Measurements from ENCODE around the gene ABCC8.

ABCC8 gene

GRCh38 chr11:17428925-17429324 is 47.7 kb downstream of the ABCC8 start:
- POLR2A ChIA-PET: no interaction called here

GRCh38 chr11:17428261-17428660 is 48.4 kb downstream of the ABCC8 start:
- TF ChIP-seq ZNF169 (tag by site-specific recombination; IDR thresholded peaks at IDR 0.05) (no peak), HOXC10 (CRISPR knock-in tag; IDR thresholded peaks at IDR 0.05) (no peak), ZNF394 (tag by site-specific recombination; IDR thresholded peaks at IDR 0.05; ENCODE audit: borderline replicate concordance) (no peak), TCF7L2 (IDR thresholded peaks at IDR 0.05; ENCODE audit: borderline replicate concordance, low read depth, low read length) (no peak), SP2 (tag by site-specific recombination; IDR thresholded peaks at IDR 0.05) (no peak), BCL11B (tag by site-specific recombination; IDR thresholded peaks at IDR 0.05; ENCODE audit: low read depth) (no peak), ZNF391 (tag by site-specific recombination; IDR thresholded peaks at IDR 0.05; ENCODE audit: borderline replicate concordance, low read depth) (no peak)
- no peak overlapping the region for H3K27ac ChIP-seq (ENCODE audit: extremely low read depth, low read depth, low read length)
- H3K4me1 ChIP-seq (ENCODE audit: control insufficient read depth, insufficient read depth, low read length): no peaks in the 10 kb centered on the region
- no peak overlapping the region for H3K4me3 ChIP-seq (ENCODE audit: low read depth, low read length)
- ChIA-PET POLR2A (no interaction called here), CTCF (interaction anchor here (1.1 kb wide), 1 partner anchor 38 kb away, joined by 3 read pairs; no protein-coding TSS in a partner anchor)
- H3K36me3 ChIP-seq (ENCODE audit: control insufficient read depth in 2 of 2, insufficient read depth in 1 of 2, low read length in 2 of 2): no peaks in the 10 kb centered on the region
- no peaks in the 10 kb centered on the region for H3K9me3 ChIP-seq (ENCODE audit: control insufficient read depth, insufficient read depth, low read depth, low read length)

More at GRCh38 chr11:17428925-17429324, 47.7 kb downstream of the ABCC8 start:
- H3K36me3 ChIP-seq (ENCODE audit: control insufficient read depth in 2 of 2, insufficient read depth in 1 of 2, low read length in 2 of 2): no peaks in the 10 kb centered on the region
- H3K4me1 ChIP-seq (ENCODE audit: control insufficient read depth, insufficient read depth, low read length): no peaks in the 10 kb centered on the region
- no peak overlapping the region for H3K4me3 ChIP-seq (ENCODE audit: low read depth, low read length)
- H3K9me3 ChIP-seq (ENCODE audit: control insufficient read depth, insufficient read depth, low read depth, low read length): no peaks in the 10 kb centered on the region
- H3K27ac ChIP-seq (ENCODE audit: extremely low read depth, low read depth, low read length): no peak overlapping the region
- CTCF ChIA-PET: interaction anchor here (1.2 to 1.7 kb wide), 3 partner anchors 40 to 302 kb away, joined by 3 to 5 read pairs (median 4); partner anchors contain the start of gene KCNJ11
- TF ChIP-seq ZNF221 (tag by site-specific recombination; IDR thresholded peaks at IDR 0.05; ENCODE audit: borderline replicate concordance) (no peak), ZNF394 (tag by site-specific recombination; IDR thresholded peaks at IDR 0.05; ENCODE audit: borderline replicate concordance) (no peak), PATZ1 (tag by site-specific recombination; IDR thresholded peaks at IDR 0.05) (peak; percentile 28; the same call in 1 of the 2 replicates), ZNF18 (tag by site-specific recombination; IDR thresholded peaks at IDR 0.05) (no peak), ZNF747 (tag by site-specific recombination; IDR thresholded peaks at IDR 0.05) (no peak), ZNF169 (tag by site-specific recombination; IDR thresholded peaks at IDR 0.05) (no peak), GLI4 (tag by site-specific recombination; IDR thresholded peaks at IDR 0.05) (no peak), ZNF138 (tag by site-specific recombination; IDR thresholded peaks at IDR 0.05; ENCODE audit: borderline replicate concordance) (no peak), ZNF341 (tag by site-specific recombination; IDR thresholded peaks at IDR 0.05; ENCODE audit: low read depth) (peak; percentile 86), ZNF514 (tag by site-specific recombination; IDR thresholded peaks at IDR 0.05) (no peak), SETDB1 (IDR thresholded peaks at IDR 0.05; ENCODE audit: insufficient read length, low read length) (no peak), KLF7 (tag by site-specific recombination; IDR thresholded peaks at IDR 0.05; ENCODE audit: borderline replicate concordance) (no peak), GLIS2 (tag by site-specific recombination; IDR thresholded peaks at IDR 0.05) (no peak), ZFHX2 (tag by site-specific recombination; conservative IDR thresholded peaks at IDR 0.05) (no peak), ZNF302 (tag by site-specific recombination; IDR thresholded peaks at IDR 0.05; ENCODE audit: low read depth) (no peak)
